ENCODE measurements around the gene GAK. TPM values are rescaled to one million over a fixed set of nuclear protein-coding genes. Genes with fewer than 3 reads are reported as not detected.
A peak's percentile ranks its signal among the peaks of the same experiment; 100 is the strongest.

The GAK gene
- total and polyA plus RNA-seq, 2 donors from 2014 or later = 92.0 to 124 TPM

GRCh38 chr4:801436-802124 is 130.5 kb downstream of the GAK start:
- no peaks in the 10 kb centered on the region for H3K4me1 ChIP-seq (ENCODE audit: control insufficient read depth in 2 of 3, insufficient read depth in 2 of 3, low read depth in 1 of 3, low read length in 3 of 3)
- H3K9me3 ChIP-seq (ENCODE audit: control insufficient read depth in 2 of 3, insufficient read depth in 1 of 3, low read length in 3 of 3) = peaks cover 0 to 8% (median 0%) of the 10 kb centered on the region in 3 donors
- DNase-seq (peak in 1 of 5 donors; percentile 26), FAIRE-seq (no peak)
- TF ChIP-seq CTCF (IDR thresholded peaks at IDR 0.05; ENCODE audit: borderline replicate concordance, extremely low read depth, insufficient read depth) = no peak
- intact Hi-C loops (cut with DNase I) = no loop called here
- no peak overlapping the region for H3K9ac ChIP-seq (ENCODE audit: low read length in 3 of 3)
- no peak overlapping the region for H3K4me3 ChIP-seq (ENCODE audit: low read length in 3 of 3)
- no peaks in the 10 kb centered on the region for H3K27me3 ChIP-seq (ENCODE audit: control insufficient read depth, insufficient read depth, low read length)
- no peaks in the 10 kb centered on the region for H3K36me3 ChIP-seq (ENCODE audit: control insufficient read depth in 2 of 3, insufficient read depth in 3 of 3, low read length in 3 of 3)
- H3K27ac ChIP-seq (ENCODE audit: low read depth in 2 of 2, low read length in 2 of 2) = no peak overlapping the region

Other genes starting within 250 kb of the GAK start
- 18.2 TPM for gene SLC49A3, start 243.2 kb downstream of the GAK start, total RNA-seq
- 12.6 TPM for gene SLC49A3, start 243.2 kb downstream of the GAK start, polyA plus RNA-seq (ENCODE audit: insufficient read depth, low read depth, low replicate concordance)
- gene PCGF3, start 226.5 kb downstream of the GAK start, total RNA-seq = 59.6 TPM
- 21.7 TPM for gene PCGF3, start 226.5 kb downstream of the GAK start, polyA plus RNA-seq (ENCODE audit: insufficient read depth, low read depth, low replicate concordance)
- 10.2 TPM for gene CPLX1, start 106.2 kb downstream of the GAK start, total RNA-seq
- gene CPLX1, start 106.2 kb downstream of the GAK start, polyA plus RNA-seq (ENCODE audit: insufficient read depth, low read depth, low replicate concordance) = 3.9 TPM
- 31.1 TPM for gene TMEM175, start 144 bp upstream of the GAK start, total RNA-seq
- 26.0 TPM for gene TMEM175, start 144 bp upstream of the GAK start, polyA plus RNA-seq (ENCODE audit: insufficient read depth, low read depth, low replicate concordance)
- gene DGKQ, start 41.3 kb upstream of the GAK start, total RNA-seq = 13.7 TPM
- gene DGKQ, start 41.3 kb upstream of the GAK start, polyA plus RNA-seq (ENCODE audit: insufficient read depth, low read depth, low replicate concordance) = 3.5 TPM
- gene IDUA, start 54.7 kb upstream of the GAK start, total RNA-seq = 58.5 TPM
- gene IDUA, start 54.7 kb upstream of the GAK start, polyA plus RNA-seq (ENCODE audit: insufficient read depth, low read depth, low replicate concordance) = 11.9 TPM
- 2.9 TPM for gene SLC26A1, start 61.1 kb upstream of the GAK start, total RNA-seq
- gene SLC26A1, start 61.1 kb upstream of the GAK start, polyA plus RNA-seq (ENCODE audit: insufficient read depth, low read depth, low replicate concordance) = 10.2 TPM
- 25.5 TPM for gene FGFRL1, start 79.3 kb upstream of the GAK start, total RNA-seq
- 22.0 TPM for gene FGFRL1, start 79.3 kb upstream of the GAK start, polyA plus RNA-seq (ENCODE audit: insufficient read depth, low read depth, low replicate concordance)
- gene RNF212, start 181.2 kb upstream of the GAK start, total RNA-seq = 5.3 TPM
- gene RNF212, start 181.2 kb upstream of the GAK start, polyA plus RNA-seq (ENCODE audit: insufficient read depth, low read depth, low replicate concordance) = 20.8 TPM
- gene SPON2, start 240.3 kb upstream of the GAK start, total RNA-seq = 116 TPM
- 16.7 TPM for gene SPON2, start 240.3 kb upstream of the GAK start, polyA plus RNA-seq (ENCODE audit: insufficient read depth, low read depth, low replicate concordance)